HG02884 (cell line): ENCODE measurements around the gene CEP162.
"Not testable (repeated sequence)": the region's sequence is repeated elsewhere in the genome, so short reads cannot be mapped to it uniquely, and the experiment has no call there.

ENCODE experiments used
- ATAC-seq: cut with Tn5 transposase; IDR thresholded peaks from one replicate; pipeline ENCODE4 v1.9.1; 2021; ENCODE audit warnings: mild to moderate bottlenecking, moderate library complexity; ENCODE audit not compliant: unreplicated experiment

CEP162 gene

GRCh38 chr6:84227434-84228197, at the start of gene CEP162:
Gene CEP162 (minus strand): TSS chr6:84227643. CDS start chr6:84226393, 1,250 bp downstream.
- peak; percentile 97 for ATAC-seq

- no peak for ATAC-seq
Measured at GRCh38 chr6:84274856-84275255, 47.4 kb upstream of the CEP162 start.

GRCh38 chr6:84273048-84273809, 45.8 kb upstream of the CEP162 start:
- no peak for ATAC-seq

- no peak for ATAC-seq
Measured at GRCh38 chr6:84272298-84272697, 44.9 kb upstream of the CEP162 start.

GRCh38 chr6:84271061-84271716, 43.7 kb upstream of the CEP162 start:
- no peak for ATAC-seq

- no peak for ATAC-seq
Measured at GRCh38 chr6:84269947-84270733, 42.7 kb upstream of the CEP162 start.

- ATAC-seq: no peak
Measured at GRCh38 chr6:84268781-84269180, 41.3 kb upstream of the CEP162 start.

GRCh38 chr6:84263557-84263956, 36.1 kb upstream of the CEP162 start:
- no peak for ATAC-seq

GRCh38 chr6:84260926-84261325, 33.5 kb upstream of the CEP162 start:
- ATAC-seq: no peak

- ATAC-seq: no peak
Measured at GRCh38 chr6:84260196-84260595, 32.8 kb upstream of the CEP162 start.

- ATAC-seq: no peak
Measured at GRCh38 chr6:84258866-84259265, 31.4 kb upstream of the CEP162 start.

GRCh38 chr6:84258268-84258667, 30.8 kb upstream of the CEP162 start:
- ATAC-seq: no peak

- no peak for ATAC-seq
Measured at GRCh38 chr6:84255641-84256040, 28.2 kb upstream of the CEP162 start.

- ATAC-seq: no peak
Measured at GRCh38 chr6:84253380-84253779, 25.9 kb upstream of the CEP162 start.

GRCh38 chr6:84251891-84252539, 24.6 kb upstream of the CEP162 start:
- ATAC-seq: no peak

GRCh38 chr6:84249724-84250123, 22.3 kb upstream of the CEP162 start:
- no peak for ATAC-seq

- ATAC-seq: not testable (repeated sequence)
Measured at GRCh38 chr6:84244416-84245081, 17.1 kb upstream of the CEP162 start.

GRCh38 chr6:84243240-84243639, 15.8 kb upstream of the CEP162 start:
- ATAC-seq: no peak

- peak; percentile 75 for ATAC-seq
Measured at GRCh38 chr6:84242265-84242664, 14.8 kb upstream of the CEP162 start.

GRCh38 chr6:84228198-84228543, 728 bp upstream of the CEP162 start:
- ATAC-seq: no peak
